A673 (cell line): ENCODE data around the gene WDR46.

Experiments
- EZH2 ChIP-seq: fragments of 200-600 bp; sonication (generic); IDR thresholded peaks from 2 replicates; pipeline ENCODE4 v1.6.1; 2017; ENCODE audit warnings: borderline replicate concordance, low read depth, mild to moderate bottlenecking, mixed read lengths, antibody characterized with exemption, low read length; ENCODE audit not compliant: poor library complexity, severe bottlenecking
- TF ChIP-seq, protein P1 (sequence below): fragments of 300-800, 200-600 bp; sonication (generic); conservative IDR thresholded peaks from 2 replicates; pipeline ENCODE4 v1.5.1; 2017; ENCODE audit warnings: low read depth, mild to moderate bottlenecking, antibody characterized with exemption, low read length, moderate library complexity, mixed read lengths

DNA sequence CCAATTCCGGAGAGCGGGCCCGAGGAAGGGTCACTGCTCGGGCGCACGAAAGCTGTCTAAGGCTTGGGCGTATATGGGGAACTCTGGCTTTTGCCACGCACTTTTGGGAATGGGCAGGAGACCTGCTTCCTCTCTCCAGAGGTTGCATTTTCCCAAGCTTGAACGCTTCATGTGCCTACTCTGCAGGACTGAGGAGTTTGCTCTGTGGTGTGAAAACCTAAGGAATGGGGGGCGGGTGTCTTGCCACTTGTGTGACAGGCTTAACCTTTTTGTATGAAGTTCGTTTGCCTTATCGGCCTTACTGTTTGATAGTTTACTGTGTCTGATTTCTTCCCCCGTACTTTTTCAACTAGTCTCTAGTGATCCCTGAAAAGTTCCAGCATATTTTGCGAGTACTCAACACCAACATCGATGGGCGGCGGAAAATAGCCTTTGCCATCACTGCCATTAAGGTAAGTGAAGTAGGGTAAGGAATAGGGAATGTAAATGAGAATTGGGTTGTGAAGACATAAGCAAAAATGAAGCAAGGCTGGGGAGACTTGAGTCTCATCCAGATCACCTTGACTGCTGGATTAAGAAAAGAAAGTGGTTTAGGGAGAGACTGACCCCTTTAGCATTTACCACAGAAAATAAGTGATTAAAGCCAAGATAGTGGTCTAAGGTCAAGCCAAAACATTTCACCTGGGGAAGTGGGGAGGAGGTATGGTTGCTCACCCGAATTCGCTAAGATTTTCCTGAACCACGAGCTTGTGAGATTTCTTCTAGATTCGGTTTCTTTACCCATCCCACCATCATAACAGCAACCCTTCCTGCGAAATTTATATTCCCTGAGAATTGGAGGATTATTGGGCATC lies 16.5 kb downstream of the WDR46 start:
- TF ChIP-seq, protein P1, sequence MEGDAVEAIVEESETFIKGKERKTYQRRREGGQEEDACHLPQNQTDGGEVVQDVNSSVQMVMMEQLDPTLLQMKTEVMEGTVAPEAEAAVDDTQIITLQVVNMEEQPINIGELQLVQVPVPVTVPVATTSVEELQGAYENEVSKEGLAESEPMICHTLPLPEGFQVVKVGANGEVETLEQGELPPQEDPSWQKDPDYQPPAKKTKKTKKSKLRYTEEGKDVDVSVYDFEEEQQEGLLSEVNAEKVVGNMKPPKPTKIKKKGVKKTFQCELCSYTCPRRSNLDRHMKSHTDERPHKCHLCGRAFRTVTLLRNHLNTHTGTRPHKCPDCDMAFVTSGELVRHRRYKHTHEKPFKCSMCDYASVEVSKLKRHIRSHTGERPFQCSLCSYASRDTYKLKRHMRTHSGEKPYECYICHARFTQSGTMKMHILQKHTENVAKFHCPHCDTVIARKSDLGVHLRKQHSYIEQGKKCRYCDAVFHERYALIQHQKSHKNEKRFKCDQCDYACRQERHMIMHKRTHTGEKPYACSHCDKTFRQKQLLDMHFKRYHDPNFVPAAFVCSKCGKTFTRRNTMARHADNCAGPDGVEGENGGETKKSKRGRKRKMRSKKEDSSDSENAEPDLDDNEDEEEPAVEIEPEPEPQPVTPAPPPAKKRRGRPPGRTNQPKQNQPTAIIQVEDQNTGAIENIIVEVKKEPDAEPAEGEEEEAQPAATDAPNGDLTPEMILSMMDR, result no peak
- no peak for TF ChIP-seq EZH2
